ENCODE results near the gene LRRC36.

The LRRC36 gene

GRCh38 chr16:67390816-67391423 lies 64.3 kb downstream of the LRRC36 start:
- no peaks in the 10 kb centered on the region for H3K36me3 ChIP-seq (ENCODE audit: insufficient read depth)
- TF ChIP-seq, protein P1, sequence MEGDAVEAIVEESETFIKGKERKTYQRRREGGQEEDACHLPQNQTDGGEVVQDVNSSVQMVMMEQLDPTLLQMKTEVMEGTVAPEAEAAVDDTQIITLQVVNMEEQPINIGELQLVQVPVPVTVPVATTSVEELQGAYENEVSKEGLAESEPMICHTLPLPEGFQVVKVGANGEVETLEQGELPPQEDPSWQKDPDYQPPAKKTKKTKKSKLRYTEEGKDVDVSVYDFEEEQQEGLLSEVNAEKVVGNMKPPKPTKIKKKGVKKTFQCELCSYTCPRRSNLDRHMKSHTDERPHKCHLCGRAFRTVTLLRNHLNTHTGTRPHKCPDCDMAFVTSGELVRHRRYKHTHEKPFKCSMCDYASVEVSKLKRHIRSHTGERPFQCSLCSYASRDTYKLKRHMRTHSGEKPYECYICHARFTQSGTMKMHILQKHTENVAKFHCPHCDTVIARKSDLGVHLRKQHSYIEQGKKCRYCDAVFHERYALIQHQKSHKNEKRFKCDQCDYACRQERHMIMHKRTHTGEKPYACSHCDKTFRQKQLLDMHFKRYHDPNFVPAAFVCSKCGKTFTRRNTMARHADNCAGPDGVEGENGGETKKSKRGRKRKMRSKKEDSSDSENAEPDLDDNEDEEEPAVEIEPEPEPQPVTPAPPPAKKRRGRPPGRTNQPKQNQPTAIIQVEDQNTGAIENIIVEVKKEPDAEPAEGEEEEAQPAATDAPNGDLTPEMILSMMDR (conservative IDR thresholded peaks at IDR 0.05; ENCODE audit: low read depth, low read length) = no peak
- no peak overlapping the region for H3K4me3 ChIP-seq (IDR thresholded peaks at IDR 0.05; ENCODE audit: insufficient read depth, low read depth, low read length)
- H3K27me3 ChIP-seq (ENCODE audit: insufficient read depth, low read depth) = no peaks in the 10 kb centered on the region; the same call in 1 of the 2 replicates
- no peaks in the 10 kb centered on the region for H4K20me1 ChIP-seq (ENCODE audit: insufficient read depth)
- H2AFZ ChIP-seq (ENCODE audit: low read depth) = no peak overlapping the region
- H3K4me2 ChIP-seq = no peak overlapping the region
- no peak overlapping the region for H3K27ac ChIP-seq
- no peak overlapping the region for H3K9ac ChIP-seq
- H3K4me1 ChIP-seq (ENCODE audit: low read depth, poor library complexity, severe bottlenecking) = peaks cover 8% of the 10 kb centered on the region
- no peaks in the 10 kb centered on the region for H3K79me2 ChIP-seq (ENCODE audit: insufficient read depth, low read depth)

- Histone ChIP-seq H4K20me1 (ENCODE audit: insufficient read depth) (no peaks in the 10 kb centered on the region), H3K4me1 (ENCODE audit: low read depth, poor library complexity, severe bottlenecking) (peaks cover 16% of the 10 kb centered on the region), H3K36me3 (ENCODE audit: insufficient read depth) (no peaks in the 10 kb centered on the region), H3K4me3 (IDR thresholded peaks at IDR 0.05; ENCODE audit: insufficient read depth, low read depth, low read length) (no peak overlapping the region), H2AFZ (ENCODE audit: low read depth) (no peak overlapping the region), H3K27me3 (ENCODE audit: insufficient read depth, low read depth) (no peaks in the 10 kb centered on the region; the same call in 1 of the 2 replicates), H3K9ac (no peak overlapping the region), H3K79me2 (ENCODE audit: insufficient read depth, low read depth) (no peaks in the 10 kb centered on the region), H3K27ac (no peak overlapping the region), H3K4me2 (no peak overlapping the region)
- TF ChIP-seq, protein P1 (conservative IDR thresholded peaks at IDR 0.05; ENCODE audit: low read depth, low read length) = no peak
Observed at GRCh38 chr16:67391424-67392300, 65.0 kb downstream of the LRRC36 start.

- TF ChIP-seq, protein P1 (conservative IDR thresholded peaks at IDR 0.05; ENCODE audit: low read depth, low read length) = no peak
- H3K9ac ChIP-seq = no peak overlapping the region
- no peaks in the 10 kb centered on the region for H3K79me2 ChIP-seq (ENCODE audit: insufficient read depth, low read depth)
- no peak overlapping the region for H3K4me2 ChIP-seq
- H3K27me3 ChIP-seq (ENCODE audit: insufficient read depth, low read depth) = no peaks in the 10 kb centered on the region; the same call in 1 of the 2 replicates
- no peaks in the 10 kb centered on the region for H4K20me1 ChIP-seq (ENCODE audit: insufficient read depth)
- H2AFZ ChIP-seq (ENCODE audit: low read depth) = no peak overlapping the region
- no peak overlapping the region for H3K4me3 ChIP-seq (IDR thresholded peaks at IDR 0.05; ENCODE audit: insufficient read depth, low read depth, low read length)
- no peaks in the 10 kb centered on the region for H3K36me3 ChIP-seq (ENCODE audit: insufficient read depth)
- H3K4me1 ChIP-seq (ENCODE audit: low read depth, poor library complexity, severe bottlenecking) = peaks cover 18% of the 10 kb centered on the region
- H3K27ac ChIP-seq = no peak overlapping the region
Observed at GRCh38 chr16:67392301-67393059, 65.9 kb downstream of the LRRC36 start.

- Histone ChIP-seq H3K27me3 (ENCODE audit: insufficient read depth, low read depth) (no peaks in the 10 kb centered on the region; the same call in 1 of the 2 replicates), H4K20me1 (ENCODE audit: insufficient read depth) (no peaks in the 10 kb centered on the region), H2AFZ (ENCODE audit: low read depth) (no peak within 1 kb of the TSS), H3K36me3 (ENCODE audit: insufficient read depth) (no peaks in the 10 kb centered on the region), H3K9ac (no peak within 1 kb of the TSS), H3K4me3 (IDR thresholded peaks at IDR 0.05; ENCODE audit: insufficient read depth, low read depth, low read length) (no peak within 1 kb of the TSS), H3K4me1 (ENCODE audit: low read depth, poor library complexity, severe bottlenecking) (peaks cover 18% of the 10 kb centered on the region), H3K4me2 (no peak within 1 kb of the TSS), H3K79me2 (ENCODE audit: insufficient read depth, low read depth) (no peaks in the 10 kb centered on the region), H3K27ac (no peak within 1 kb of the TSS)
- TF ChIP-seq, protein P1 (conservative IDR thresholded peaks at IDR 0.05; ENCODE audit: low read depth, low read length) = no peak
Observed at GRCh38 chr16:67393111-67393787, 66.6 kb downstream of the LRRC36 start, which contains the start of gene TPPP3. TSS of gene TPPP3 (minus strand) at chr16:67393498. CDS start at chr16:67391111, 2,387 bp downstream.

Data from KMS-11 (cell line).